Mesenchymal stem cell (in vitro differentiated cells and primary cell): Measurements from ENCODE around the gene GATA2.

ENCODE experiments used
- DNase-seq: peaks from one replicate; pipeline ENCODE4 v3.0.0-alpha.2; 2013
- H2AFZ ChIP-seq: one replicate; pipeline ENCODE4 v1.6.1; 2013; ENCODE audit warnings: low read depth, mild to moderate bottlenecking, control low read depth, inconsistent platforms, low read length, moderate library complexity
- H2AK5ac ChIP-seq: 2 replicates; pipeline ENCODE4 v1.6.1; 2013; ENCODE audit warnings: low read length, moderate library complexity, mild to moderate bottlenecking, inconsistent platforms; ENCODE audit not compliant: severe bottlenecking
- H2BK120ac ChIP-seq: one replicate; pipeline ENCODE4 v1.6.1; 2013; ENCODE audit warnings: low read depth, mild to moderate bottlenecking, inconsistent platforms, low read length, moderate library complexity
- H2BK12ac ChIP-seq, 2 experiments: one replicate each; pipeline ENCODE4 v1.6.1; 2013; ENCODE audit warnings: inconsistent platforms in 2 of 2, low read length in 2 of 2, mild to moderate bottlenecking in 2 of 2, moderate library complexity in 2 of 2, control low read depth in 1 of 2
- H2BK15ac ChIP-seq: one replicate; pipeline ENCODE4 v1.6.1; 2013; ENCODE audit warnings: mild to moderate bottlenecking, low read depth, inconsistent platforms; ENCODE audit not compliant: poor library complexity, severe bottlenecking
- H2BK5ac ChIP-seq: 2 replicates; pipeline ENCODE4 v1.6.1; 2013; ENCODE audit warnings: low read depth, mild to moderate bottlenecking, low read length, control low read depth, inconsistent platforms; ENCODE audit not compliant: poor library complexity, severe bottlenecking
- H3K14ac ChIP-seq, 2 experiments: one replicate each; pipeline ENCODE4 v1.6.1; 2013; ENCODE audit warnings: inconsistent platforms in 2 of 2, low read length in 2 of 2, control low read depth in 1 of 2, mild to moderate bottlenecking in 1 of 2, moderate library complexity in 1 of 2
- H3K18ac ChIP-seq, 2 experiments: one replicate each; pipeline ENCODE4 v1.6.1; 2013; ENCODE audit warnings: inconsistent platforms in 2 of 2, low read length in 2 of 2, control low read depth in 1 of 2, low read depth in 1 of 2, mild to moderate bottlenecking in 1 of 2
- H3K23ac ChIP-seq, 2 experiments: one replicate each; pipeline ENCODE4 v1.6.1; 2013; ENCODE audit warnings: inconsistent platforms in 2 of 2, low read length in 2 of 2, mild to moderate bottlenecking in 2 of 2, moderate library complexity in 2 of 2, control low read depth in 1 of 2
- H3K27ac ChIP-seq: 2 replicates; pipeline ENCODE4 v1.5.1; 2013; ENCODE audit warnings: mild to moderate bottlenecking, moderate library complexity, low read length, control low read depth, inconsistent platforms; ENCODE audit not compliant: poor library complexity, severe bottlenecking
- H3K27me3 ChIP-seq, 2 experiments: 2 replicates each; pipeline versions ENCODE4 v1.6.1 to v1.7.0; 2013; ENCODE audit warnings: low read length in 2 of 2, mild to moderate bottlenecking in 2 of 2, moderate library complexity in 2 of 2, control low read depth in 1 of 2, inconsistent platforms in 1 of 2; ENCODE audit not compliant: control insufficient read depth in 1 of 2, insufficient read depth in 1 of 2
- H3K36me3 ChIP-seq, 2 experiments: 2 replicates each; pipeline versions ENCODE4 v1.6.1 to v1.7.0; 2013; ENCODE audit warnings: low read length in 2 of 2, control low read depth in 1 of 2, inconsistent platforms in 1 of 2, low read depth in 1 of 2, mild to moderate bottlenecking in 1 of 2; ENCODE audit not compliant: insufficient read depth in 2 of 2, control insufficient read depth in 1 of 2
- H3K4ac ChIP-seq, 2 experiments: one replicate each; pipeline ENCODE4 v1.6.1; 2013; ENCODE audit warnings: inconsistent platforms in 2 of 2, low read length in 2 of 2, mild to moderate bottlenecking in 2 of 2, moderate library complexity in 2 of 2, control low read depth in 1 of 2, low read depth in 1 of 2
- H3K4me1 ChIP-seq: 2 replicates; pipeline ENCODE4 v1.6.1; 2013; ENCODE audit warnings: low read depth, low read length, control low read depth; ENCODE audit not compliant: control insufficient read depth, insufficient read depth
- H3K4me2 ChIP-seq: 2 replicates; pipeline ENCODE4 v1.6.1; 2013; ENCODE audit warnings: low read length, mild to moderate bottlenecking, inconsistent platforms; ENCODE audit not compliant: poor library complexity, severe bottlenecking
- H3K4me3 ChIP-seq, 2 experiments: 2 replicates each; pipeline versions ENCODE4 v1.5.1 to v1.7.0; 2013; ENCODE audit warnings: low read length in 2 of 2, mild to moderate bottlenecking in 2 of 2, control low read depth in 1 of 2, low read depth in 1 of 2; ENCODE audit not compliant: insufficient read depth in 1 of 2
- H3K79me1 ChIP-seq: replicated peaks from 2 replicates; pipeline ENCODE4 v1.6.1; 2013; ENCODE audit warnings: mild to moderate bottlenecking, control low read depth, low read length, inconsistent platforms; ENCODE audit not compliant: poor library complexity, severe bottlenecking
- H3K9ac ChIP-seq: 2 replicates; pipeline ENCODE4 v1.7.0; 2013; ENCODE audit warnings: mild to moderate bottlenecking, low read length, moderate library complexity
- H3K9me3 ChIP-seq: 2 replicates; pipeline ENCODE4 v1.7.0; 2013; ENCODE audit warnings: mild to moderate bottlenecking, low read length; ENCODE audit not compliant: control insufficient read depth
- H4K8ac ChIP-seq: one replicate; pipeline ENCODE4 v1.6.1; 2013; ENCODE audit warnings: inconsistent platforms, mild to moderate bottlenecking, low read length, moderate library complexity
- H4K91ac ChIP-seq: one replicate; pipeline ENCODE4 v1.6.1; 2013; ENCODE audit warnings: mild to moderate bottlenecking, low read length, inconsistent platforms
- WGBS: methylation state at CpG from one replicate; pipeline ENCODE4 v1.1.7; 2013; ENCODE audit warnings: mixed read lengths; 5-methylcytosine and 5-hydroxymethylcytosine counted together

Gene GATA2

GRCh38 chr3:128431803-128432300 is 61.1 kb downstream of the GATA2 start:
- Histone ChIP-seq H3K79me1 (no peaks in the 10 kb centered on the region), H2AFZ (no peak overlapping the region), H3K27me3 (peaks cover 86 to 93% of the 10 kb centered on the region in 2 experiments), H3K4me1 (peaks cover 15% of the 10 kb centered on the region), H4K8ac (no peak overlapping the region), H2BK5ac (no peak overlapping the region), H3K4ac (no peak overlapping the region), H2BK12ac (no peak overlapping the region), H4K91ac (no peak overlapping the region), H3K9ac (no peak overlapping the region), H3K9me3 (no peaks in the 10 kb centered on the region), H3K14ac (no peak overlapping the region), H3K4me3 (no peak overlapping the region), H3K23ac (peak overlapping the region in 1 of 2 experiments; percentile 85), H3K27ac (no peak overlapping the region), H2BK15ac (no peak overlapping the region), H3K4me2 (no peak overlapping the region), H3K36me3 (no peaks in the 10 kb centered on the region), H2AK5ac (no peak overlapping the region), H2BK120ac (no peak overlapping the region), H3K18ac (no peak overlapping the region)
- 32% methylated on average over 13 of the region's 13 CpGs for WGBS
- DNase-seq = no peak

- no peak overlapping the region for H2BK15ac ChIP-seq
- H3K4ac ChIP-seq = no peak overlapping the region
- no peak overlapping the region for H3K4me2 ChIP-seq
- H2AK5ac ChIP-seq = no peak overlapping the region
- H3K9ac ChIP-seq = no peak overlapping the region
- H3K27me3 ChIP-seq = peaks cover 86 to 90% of the 10 kb centered on the region in 2 experiments
- no peaks in the 10 kb centered on the region for H3K79me1 ChIP-seq
- no peak overlapping the region for H2BK120ac ChIP-seq
- no peak overlapping the region for H3K18ac ChIP-seq
- H2BK12ac ChIP-seq = no peak overlapping the region
- H3K4me3 ChIP-seq = no peak overlapping the region
- no peak overlapping the region for H3K14ac ChIP-seq
- no peak for DNase-seq
- no peak overlapping the region for H4K91ac ChIP-seq
- no peak overlapping the region for H2BK5ac ChIP-seq
- H2AFZ ChIP-seq = no peak overlapping the region
- no peak overlapping the region for H3K27ac ChIP-seq
- no peak overlapping the region for H4K8ac ChIP-seq
- H3K9me3 ChIP-seq = no peaks in the 10 kb centered on the region
- H3K4me1 ChIP-seq = peaks cover 21% of the 10 kb centered on the region
- H3K36me3 ChIP-seq = no peaks in the 10 kb centered on the region
- no peak overlapping the region for H3K23ac ChIP-seq
- WGBS = 66% methylated on average over 8 of the region's 8 CpGs
Observed at GRCh38 chr3:128430731-128431130, 62.3 kb downstream of the GATA2 start.

- H3K4me2 ChIP-seq = no peak overlapping the region
- no peak overlapping the region for H2BK5ac ChIP-seq
- no peak overlapping the region for H2BK12ac ChIP-seq
- H3K9ac ChIP-seq = no peak overlapping the region
- peaks cover 21% of the 10 kb centered on the region for H3K4me1 ChIP-seq
- no peak overlapping the region for H3K4me3 ChIP-seq
- H4K8ac ChIP-seq = no peak overlapping the region
- H2BK120ac ChIP-seq = no peak overlapping the region
- no peak overlapping the region for H4K91ac ChIP-seq
- H3K79me1 ChIP-seq = no peaks in the 10 kb centered on the region
- H3K36me3 ChIP-seq = no peaks in the 10 kb centered on the region
- H2BK15ac ChIP-seq = no peak overlapping the region
- no peak overlapping the region for H3K18ac ChIP-seq
- no peak overlapping the region for H3K14ac ChIP-seq
- no peak overlapping the region for H2AFZ ChIP-seq
- H2AK5ac ChIP-seq = no peak overlapping the region
- WGBS = 75% methylated on average over 10 of the region's 10 CpGs
- peaks cover 84 to 90% of the 10 kb centered on the region in 2 experiments for H3K27me3 ChIP-seq
- H3K23ac ChIP-seq = no peak overlapping the region
- no peak overlapping the region for H3K4ac ChIP-seq
- no peak overlapping the region for H3K27ac ChIP-seq
- no peak for DNase-seq
- no peaks in the 10 kb centered on the region for H3K9me3 ChIP-seq
Observed at GRCh38 chr3:128430301-128430700, 62.7 kb downstream of the GATA2 start.

- Histone ChIP-seq H3K79me1 (no peaks in the 10 kb centered on the region), H2AK5ac (no peak overlapping the region), H3K36me3 (no peaks in the 10 kb centered on the region), H2BK5ac (no peak overlapping the region), H3K23ac (no peak overlapping the region), H3K18ac (no peak overlapping the region), H3K14ac (no peak overlapping the region), H3K4me3 (no peak overlapping the region), H4K91ac (no peak overlapping the region), H2AFZ (no peak overlapping the region), H3K4me2 (no peak overlapping the region), H4K8ac (no peak overlapping the region), H3K27ac (no peak overlapping the region), H3K9ac (no peak overlapping the region), H3K27me3 (peaks cover 83 to 90% of the 10 kb centered on the region in 2 experiments), H2BK15ac (no peak overlapping the region), H3K4me1 (peaks cover 21% of the 10 kb centered on the region), H2BK12ac (no peak overlapping the region), H3K4ac (no peak overlapping the region), H3K9me3 (no peaks in the 10 kb centered on the region), H2BK120ac (no peak overlapping the region)
- 87% methylated on average over 8 of the region's 8 CpGs for WGBS
- no peak for DNase-seq
Observed at GRCh38 chr3:128429751-128430150, 63.2 kb downstream of the GATA2 start.
